Sigmoid colon (tissue), 4 donors: ENCODE results near the gene RASEF.

ENCODE experiments used
- CTCF ChIP-seq, 4 experiments: fragments of 450-650 bp in 3 of 4; fragments of 200-600 bp in 1 of 4; IDR thresholded peaks; one replicate each; pipeline ENCODE4 v1.5.1; 2016 to 2019; ENCODE audit warnings: antibody characterized with exemption in 4 of 4, mild to moderate bottlenecking in 3 of 4, moderate library complexity in 2 of 4
- POLR2A ChIP-seq, 2 donors: fragments of 450-650 bp; IDR thresholded peaks; one replicate each; pipeline ENCODE4 v1.6.1; 2016; ENCODE audit warnings: antibody characterized with exemption in 2 of 2, mild to moderate bottlenecking in 2 of 2, moderate library complexity in 2 of 2
- POLR2AphosphoS5 ChIP-seq, 4 donors: sonication (generic); formaldehyde crosslinking; IDR thresholded peaks; one replicate each; pipeline ENCODE4 v1.6.1; 2017; ENCODE audit warnings: antibody characterized with exemption in 4 of 4

- TF ChIP-seq CTCF (IDR thresholded peaks at IDR 0.05) (no peak), POLR2A (IDR thresholded peaks at IDR 0.05) (no peak), POLR2AphosphoS5 (IDR thresholded peaks at IDR 0.05) (no peak)
Measured at GRCh38 chr9:83006378-83006777, 56.6 kb downstream of the RASEF start.
